Endothelial cell of umbilical vein (primary cell): ENCODE results near the gene CDC42EP3. TPM values are rescaled to one million over a fixed set of nuclear protein-coding genes. Genes with fewer than 3 reads are reported as not detected.
A peak's percentile ranks its signal among the peaks of the same experiment; 100 is the strongest.

Experiments
- BruUV-seq: library from RNA; stranded (reverse); fragments of 400-500 nt; replicated peaks from 2 replicates; lab custom pipeline; 2021; lab: Mats Ljungman, UMichigan
- CTCF ChIA-PET: fragments of 300-600, 350-600 bp; sonication (Branson Sonifier 250); formaldehyde crosslinking; loops from one replicate; lab custom pipeline; 2021; ENCODE audit warnings: antibody characterized with exemption, inconsistent platforms; lab: Charles Lee
- POLR2A ChIA-PET: fragments of 300-600, 350-600 bp; sonication (Branson Sonifier 250); formaldehyde crosslinking; loops from one replicate; lab custom pipeline; 2021; ENCODE audit warnings: antibody characterized with exemption, inconsistent platforms; lab: Charles Lee
- DNase-seq: peaks from one replicate; pipeline ENCODE4 v3.0.0-alpha.2; 2011; ENCODE audit warnings: low read depth, low spot score
- FAIRE-seq: peaks from 2 replicates; lab custom pipeline; 2011; peaks lifted over from hg19 to GRCh38; lab: Jason Lieb, UNC
- H2AFZ ChIP-seq: 2 replicates; pipeline ENCODE4 v1.6.0; 2012; ENCODE audit warnings: low read depth, low read length, control low read depth, inconsistent platforms
- H3K27ac ChIP-seq: 2 replicates; pipeline ENCODE4 v1.5.1; 2011; ENCODE audit warnings: low read depth, mild to moderate bottlenecking, control low read depth, low read length, moderate library complexity; ENCODE audit not compliant: insufficient read depth
- H3K27me3 ChIP-seq, 2 experiments: 2 replicates each; pipeline versions ENCODE4 v1.6.0 to v1.6.1; 2011; ENCODE audit warnings: low read length in 2 of 2, mixed read lengths in 1 of 2; ENCODE audit not compliant: control insufficient read depth in 2 of 2, insufficient read depth in 2 of 2
- H3K36me3 ChIP-seq, 2 experiments: 2 replicates in 1 of 2; 3 replicates in 1 of 2; pipeline ENCODE4 v1.5.1; 2011; ENCODE audit warnings: low read length in 2 of 2, mild to moderate bottlenecking in 1 of 2, moderate library complexity in 1 of 2; ENCODE audit not compliant: control insufficient read depth in 2 of 2, insufficient read depth in 2 of 2; ENCODE audit errors: extremely low read depth in 1 of 2
- H3K4me1 ChIP-seq: 3 replicates; pipeline ENCODE4 v1.5.1; 2011; ENCODE audit warnings: mild to moderate bottlenecking, low read length; ENCODE audit not compliant: control insufficient read depth, insufficient read depth; ENCODE audit errors: extremely low read depth
- H3K4me2 ChIP-seq: 2 replicates; pipeline ENCODE4 v1.6.1; 2011; ENCODE audit warnings: low read length, control low read depth, mixed read lengths; ENCODE audit not compliant: insufficient read depth
- H3K4me3 ChIP-seq, 3 experiments: fragments of 200-600 bp in 1 of 3; sonication (generic), shearing (Covaris generic) in 1 of 3; replicated peaks in 1 of 3; 2 replicates each; pipeline ENCODE4 v1.5.1; 2011 to 2016; ENCODE audit warnings: control low read depth in 3 of 3, low read length in 3 of 3, mild to moderate bottlenecking in 2 of 3, inconsistent platforms in 1 of 3, low read depth in 1 of 3, moderate library complexity in 1 of 3; ENCODE audit not compliant: insufficient read depth in 1 of 3
- H3K79me2 ChIP-seq: 2 replicates; pipeline ENCODE4 v1.6.0; 2012; ENCODE audit warnings: low read length, inconsistent platforms; ENCODE audit not compliant: control insufficient read depth, insufficient read depth
- H3K9ac ChIP-seq: replicated peaks from 2 replicates; pipeline ENCODE3; 2011; ENCODE audit warnings: low read length, control low read depth; ENCODE audit not compliant: insufficient read depth; ENCODE audit errors: extremely low read depth
- H3K9me1 ChIP-seq: replicated peaks from 3 replicates; pipeline ENCODE4 v1.6.0; 2011; ENCODE audit warnings: mild to moderate bottlenecking, low read length; ENCODE audit not compliant: control insufficient read depth, insufficient read depth; ENCODE audit errors: extremely low read depth
- H3K9me3 ChIP-seq: replicated peaks from 2 replicates; pipeline ENCODE4 v1.5.1; 2012; ENCODE audit warnings: low read length, inconsistent platforms; ENCODE audit not compliant: control insufficient read depth, insufficient read depth
- H4K20me1 ChIP-seq: replicated peaks from 2 replicates; pipeline ENCODE3; 2011; ENCODE audit warnings: mild to moderate bottlenecking, low read length; ENCODE audit not compliant: control insufficient read depth, insufficient read depth; ENCODE audit errors: extremely low read depth
- FOS ChIP-seq: IDR thresholded peaks from 2 replicates; pipeline ENCODE4 v1.6.1; 2011; ENCODE audit warnings: mild to moderate bottlenecking, low read length, moderate library complexity, borderline replicate concordance; ENCODE audit not compliant: insufficient read depth
- JUN ChIP-seq: IDR thresholded peaks from 2 replicates; pipeline ENCODE4 v1.6.1; 2011; ENCODE audit warnings: borderline replicate concordance, low read depth; ENCODE audit not compliant: insufficient read length, insufficient read depth
- MYC ChIP-seq: IDR thresholded peaks from one replicate; pipeline ENCODE4 v1.6.1; 2011; ENCODE audit warnings: mild to moderate bottlenecking, low read depth, low read length
- POLR2A ChIP-seq: IDR thresholded peaks from 2 replicates; pipeline ENCODE4 v1.6.1; 2012; ENCODE audit warnings: low read depth, mild to moderate bottlenecking, control low read depth, low read length
- POLR2AphosphoS5 ChIP-seq: IDR thresholded peaks from 2 replicates; pipeline ENCODE4 v1.6.1; 2012; ENCODE audit warnings: low read depth, mild to moderate bottlenecking, control low read depth, low read length, moderate library complexity; ENCODE audit not compliant: insufficient read depth
- dilution Hi-C: fragments of 300-500 bp; cut with MboI; formaldehyde crosslinking; loops from one replicate; pipeline ENCODE4 v1.15.0; 2019; ENCODE audit warnings: low sequenced_read_pairs; ENCODE audit not compliant: extremely low pct_ligation_motif_present
- intact Hi-C: fragments of 100-400 bp; cut with micrococcal nuclease; formaldehyde crosslinking; loops from one replicate; pipeline ENCODE4 v1.10.0; 2022
- polyA plus RNA-seq, 4 experiments: library from polyadenylated mRNA; depleted of rRNA in 3 of 4; stranded (reverse) in 3 of 4; unstranded in 1 of 4; fragments of >200 nt; gene quantifications; 2 replicates each; pipeline versions ENCODE4 v1.2.1 to v1.2.3, GENCODE V29; 2011 to 2012; ENCODE audit warnings: missing spikeins in 1 of 4
- total RNA-seq: library from RNA; stranded (reverse); gene quantifications from 2 replicates; pipeline ENCODE4 v1.2.3, GENCODE V29; 2021
- TF ChIP-seq, protein P1 (sequence below): IDR thresholded peaks from 2 replicates; pipeline ENCODE4 v1.6.1; 2011; ENCODE audit not compliant: insufficient read depth, insufficient read length

Gene CDC42EP3
- total and polyA plus RNA-seq, 2 donors (not counting 3 experiments of a cell fraction or from before 2014, with no cell fraction given): 14.6 to 54.7 TPM

- Histone ChIP-seq H3K79me2 (peaks cover 77% of the 10 kb centered on the region), H4K20me1 (no peaks in the 10 kb centered on the region), H3K27me3 (no peaks in the 10 kb centered on the region), H3K4me3 (no peak overlapping the region), H2AFZ (no peak overlapping the region), H3K4me2 (peak overlapping the region; percentile 36), H3K27ac (peak overlapping the region; percentile 97), H3K9ac (peak overlapping the region; percentile 48), H3K9me3 (no peaks in the 10 kb centered on the region), H3K36me3 (no peaks in the 10 kb centered on the region), H3K9me1 (no peaks in the 10 kb centered on the region), H3K4me1 (peaks cover 79% of the 10 kb centered on the region)
- intact Hi-C loops (loop anchor here (1.0 to 10.0 kb wide), 2 partner anchors 8 to 328 kb away; partner anchors contain the start of gene PRKD3), dilution Hi-C loops (no loop called here)
- DNase-seq (peak; percentile 46), FAIRE-seq (peak; percentile 31)
- ChIA-PET CTCF (interaction anchor here (0.7 to 3.9 kb wide), 14 partner anchors 9 to 257 kb away, joined by 3 to 28 read pairs (median 4); no protein-coding TSS in a partner anchor), POLR2A (no interaction called here)
- no TSS peak for BruUV-seq
- TF ChIP-seq MYC: no peak
- TF ChIP-seq, protein P1, sequence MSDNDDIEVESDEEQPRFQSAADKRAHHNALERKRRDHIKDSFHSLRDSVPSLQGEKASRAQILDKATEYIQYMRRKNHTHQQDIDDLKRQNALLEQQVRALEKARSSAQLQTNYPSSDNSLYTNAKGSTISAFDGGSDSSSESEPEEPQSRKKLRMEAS: peak; percentile 21
Measured at GRCh38 chr2:37653093-37653492, 18.3 kb downstream of the CDC42EP3 start.

DNA sequence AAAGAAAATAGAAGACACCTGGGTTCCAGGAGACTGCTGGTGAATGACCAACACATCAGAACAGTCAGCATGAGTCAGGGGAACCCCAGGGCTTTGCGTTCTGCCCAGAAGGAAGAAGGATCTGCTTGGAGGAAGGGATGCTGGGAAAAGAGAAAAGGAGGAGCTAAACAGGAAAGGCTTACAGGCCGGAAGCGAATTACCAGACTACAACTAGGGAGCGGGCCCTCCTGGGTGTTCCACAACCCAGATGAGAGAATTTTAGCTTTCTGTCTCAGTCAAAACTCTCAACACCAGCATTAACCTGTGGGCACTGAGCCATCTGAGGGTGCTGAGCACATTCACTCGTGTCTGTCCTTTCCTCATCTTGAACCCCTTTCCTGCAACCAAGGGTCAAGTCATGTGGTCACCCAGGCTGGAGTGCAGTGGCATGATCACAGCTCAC, 19.2 kb downstream of the CDC42EP3 start:
- DNase-seq (peak; percentile 62), FAIRE-seq (no peak)
- H3K4me1 ChIP-seq: peaks cover 79% of the 10 kb centered on the region
- POLR2A ChIA-PET: no interaction called here
- TF ChIP-seq FOS (peak; percentile 71), JUN (peak; percentile 5), POLR2A (no peak), POLR2AphosphoS5 (peak; percentile 37)
- peak overlapping the region; percentile 10 for H3K9ac ChIP-seq
- peaks cover 80% of the 10 kb centered on the region for H3K79me2 ChIP-seq
- BruUV-seq: no TSS peak
- peak overlapping the region; percentile 97 for H3K27ac ChIP-seq
- H2AFZ ChIP-seq: no peak overlapping the region
- H3K9me1 ChIP-seq: no peaks in the 10 kb centered on the region
- H3K4me2 ChIP-seq: peak overlapping the region; percentile 10
- CTCF ChIA-PET: interaction anchor here (0.7 to 3.9 kb wide), 9 partner anchors 8 to 256 kb away, joined by 3 to 28 read pairs (median 5); no protein-coding TSS in a partner anchor
- no peak overlapping the region for H3K4me3 ChIP-seq
- no peaks in the 10 kb centered on the region for H3K9me3 ChIP-seq
- dilution Hi-C loops: no loop called here
- H4K20me1 ChIP-seq: no peaks in the 10 kb centered on the region
- peaks cover 0 to 3% of the 10 kb centered on the region in 2 experiments for H3K36me3 ChIP-seq
- H3K27me3 ChIP-seq: no peaks in the 10 kb centered on the region
- intact Hi-C loops: loop anchor here (10.0 kb wide), 1 partner anchor 327 kb away; the partner anchor contains the start of gene PRKD3
